ENCODE results near the gene ACMSD. TPM values are rescaled to one million over a fixed set of nuclear protein-coding genes. Genes with fewer than 3 reads are reported as not detected.
A peak's percentile ranks its signal among the peaks of the same experiment; 100 is the strongest.

The ACMSD gene
- total and polyA plus RNA-seq, 9 of the 15 experiments (the other 6 are each of a cell fraction or from before 2014, with no cell fraction given): not detected

DNA sequence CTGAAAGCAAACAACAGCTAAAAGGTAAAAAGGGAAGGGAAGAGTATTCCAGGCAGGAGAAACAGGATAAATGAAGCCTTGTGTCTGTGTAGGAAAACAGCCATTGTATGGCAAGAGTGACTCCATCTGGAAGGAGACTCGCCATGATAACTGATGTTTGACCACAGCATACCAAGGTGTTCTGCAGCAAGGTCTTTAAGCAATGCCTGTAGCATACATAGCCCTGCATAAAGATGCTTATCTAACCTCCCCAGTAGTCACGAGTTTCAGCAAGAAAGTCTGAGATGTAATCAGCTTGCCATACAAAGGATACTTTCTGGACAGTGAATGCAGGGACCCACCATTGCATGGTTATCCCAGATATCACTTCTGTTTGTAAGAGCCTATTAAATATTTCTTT lies 68.3 kb downstream of the ACMSD start:
- 0% methylated on average over 2 of the region's 2 CpGs for WGBS (ENCODE audit: insufficient coverage, low coverage, missing lambda C conversion rate)
- no TSS peak for BruUV-seq (replicated peaks)
- in situ Hi-C loops (cut with MboI): no loop called here

More for the DNA sequence above, 68.3 kb downstream of the ACMSD start:
- no peaks in the 10 kb centered on the region for H3K36me3 ChIP-seq (ENCODE audit: control insufficient read depth, insufficient read depth, low read length)
- H3K27me3 ChIP-seq (ENCODE audit: control insufficient read depth in 2 of 2, insufficient read depth in 2 of 2, low read length in 2 of 2): peaks cover 4 to 9% of the 10 kb centered on the region in 2 experiments; a peak in 1 of 5 replicates
- ATAC-seq (no peak), DNase-seq (ENCODE audit: extremely low read depth in 1 of 4, low spot score in 3 of 4) (no peak), FAIRE-seq (no peak)
- CTCF ChIA-PET (ENCODE audit: low intra/inter-chr PET ratio): no interaction called here
- H3K4me3 ChIP-seq: no peak overlapping the region
- no peaks in the 10 kb centered on the region for H3K9me1 ChIP-seq (ENCODE audit: control insufficient read depth, insufficient read depth, low read length)
- H3K9ac ChIP-seq (ENCODE audit: insufficient read depth in 1 of 2, low read depth in 2 of 2, low read length in 2 of 2): no peak overlapping the region
- H3K4me1 ChIP-seq (replicated peaks in 1 of 2; ENCODE audit: control insufficient read depth in 2 of 2, insufficient read depth in 2 of 2, low read length in 2 of 2): no peaks in the 10 kb centered on the region
- no peak overlapping the region for H3K4me2 ChIP-seq (ENCODE audit: insufficient read depth, low read length)
- H3K79me2 ChIP-seq (ENCODE audit: control insufficient read depth, insufficient read depth, low read length): no peaks in the 10 kb centered on the region
- no peaks in the 10 kb centered on the region for H4K20me1 ChIP-seq (replicated peaks; ENCODE audit: control insufficient read depth, insufficient read depth, low read length)
- H3K9me3 ChIP-seq (replicated peaks; ENCODE audit: control insufficient read depth, insufficient read depth, low read depth, low read length): no peaks in the 10 kb centered on the region
- intact Hi-C loops (cut with micrococcal nuclease): no loop called here
- POLR2A ChIA-PET: interaction anchor here (1.3 kb wide), 1 partner anchor 12 kb away, joined by 5 read pairs; the partner anchor contains the start of gene CCNT2
- H2AFZ ChIP-seq (ENCODE audit: low read depth, low read length): no peak overlapping the region
- no peak overlapping the region for H3K27ac ChIP-seq (ENCODE audit: extremely low read depth, low read depth, low read length)
- TF ChIP-seq ZNF511 (CRISPR knock-in tag; IDR thresholded peaks at IDR 0.05): no peak
- TF ChIP-seq, protein P1, sequence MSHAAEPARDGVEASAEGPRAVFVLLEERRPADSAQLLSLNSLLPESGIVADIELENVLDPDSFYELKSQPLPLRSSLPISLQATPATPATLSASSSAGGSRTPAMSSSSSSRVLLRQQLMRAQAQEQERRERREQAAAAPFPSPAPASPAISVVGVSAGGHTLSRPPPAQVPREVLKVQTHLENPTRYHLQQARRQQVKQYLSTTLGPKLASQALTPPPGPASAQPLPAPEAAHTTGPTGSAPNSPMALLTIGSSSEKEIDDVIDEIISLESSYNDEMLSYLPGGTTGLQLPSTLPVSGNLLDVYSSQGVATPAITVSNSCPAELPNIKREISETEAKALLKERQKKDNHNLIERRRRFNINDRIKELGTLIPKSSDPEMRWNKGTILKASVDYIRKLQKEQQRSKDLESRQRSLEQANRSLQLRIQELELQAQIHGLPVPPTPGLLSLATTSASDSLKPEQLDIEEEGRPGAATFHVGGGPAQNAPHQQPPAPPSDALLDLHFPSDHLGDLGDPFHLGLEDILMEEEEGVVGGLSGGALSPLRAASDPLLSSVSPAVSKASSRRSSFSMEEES (CRISPR knock-in tag; IDR thresholded peaks at IDR 0.05): peak; percentile 32
- no peak for TF ChIP-seq SP2 (IDR thresholded peaks at IDR 0.05; ENCODE audit: extremely low read depth, low read depth, low read length, poor library complexity, severe bottlenecking)
- TF ChIP-seq IRF9 (tag; IDR thresholded peaks at IDR 0.05): no peak
